GM13977 (cell line): ENCODE measurements around the gene GRIN3A.

Source experiments
- DNase-seq: peaks from one replicate; pipeline ENCODE4 v3.0.0; 2012; ENCODE audit warnings: low spot score
- in situ Hi-C: fragments of 300-500 bp; cut with MboI; formaldehyde crosslinking; loops from one replicate; pipeline ENCODE4 v1.12.0; 2022; ENCODE audit warnings: low sequenced_read_pairs, low pct_unique_long_range_greater_than_20kb, mixed read lengths, inconsistent platforms; ENCODE audit not compliant: unreplicated experiment
- TF ChIP-seq, protein P1 (sequence below): IDR thresholded peaks from 2 replicates; pipeline ENCODE4 v1.5.1; 2012; ENCODE audit warnings: mild to moderate bottlenecking, control low read depth; ENCODE audit not compliant: insufficient read depth; ENCODE audit errors: extremely low read depth, missing control alignments

The GRIN3A gene

DNA sequence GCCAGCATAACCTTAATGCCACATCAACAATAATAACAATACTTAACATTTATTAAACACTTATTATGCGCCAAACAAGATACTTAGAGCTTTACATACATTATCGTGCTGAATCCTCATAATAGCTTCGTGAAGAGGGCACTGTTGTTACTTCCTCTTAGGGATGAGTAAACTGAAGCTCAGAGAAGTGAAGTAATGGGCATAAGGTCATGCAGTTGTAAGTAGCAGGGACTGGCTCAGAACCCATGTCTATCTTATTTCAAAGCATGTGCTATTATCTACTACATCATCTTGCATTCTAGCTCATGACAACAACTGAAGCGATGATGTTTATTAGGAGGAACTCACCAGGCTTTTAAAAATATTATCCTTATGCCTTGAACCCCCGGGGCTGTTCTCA lies 108.8 kb downstream of the GRIN3A start:
- in situ Hi-C loops: no loop called here
- TF ChIP-seq, protein P1, sequence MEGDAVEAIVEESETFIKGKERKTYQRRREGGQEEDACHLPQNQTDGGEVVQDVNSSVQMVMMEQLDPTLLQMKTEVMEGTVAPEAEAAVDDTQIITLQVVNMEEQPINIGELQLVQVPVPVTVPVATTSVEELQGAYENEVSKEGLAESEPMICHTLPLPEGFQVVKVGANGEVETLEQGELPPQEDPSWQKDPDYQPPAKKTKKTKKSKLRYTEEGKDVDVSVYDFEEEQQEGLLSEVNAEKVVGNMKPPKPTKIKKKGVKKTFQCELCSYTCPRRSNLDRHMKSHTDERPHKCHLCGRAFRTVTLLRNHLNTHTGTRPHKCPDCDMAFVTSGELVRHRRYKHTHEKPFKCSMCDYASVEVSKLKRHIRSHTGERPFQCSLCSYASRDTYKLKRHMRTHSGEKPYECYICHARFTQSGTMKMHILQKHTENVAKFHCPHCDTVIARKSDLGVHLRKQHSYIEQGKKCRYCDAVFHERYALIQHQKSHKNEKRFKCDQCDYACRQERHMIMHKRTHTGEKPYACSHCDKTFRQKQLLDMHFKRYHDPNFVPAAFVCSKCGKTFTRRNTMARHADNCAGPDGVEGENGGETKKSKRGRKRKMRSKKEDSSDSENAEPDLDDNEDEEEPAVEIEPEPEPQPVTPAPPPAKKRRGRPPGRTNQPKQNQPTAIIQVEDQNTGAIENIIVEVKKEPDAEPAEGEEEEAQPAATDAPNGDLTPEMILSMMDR: no peak
- DNase-seq: no peak

DNA sequence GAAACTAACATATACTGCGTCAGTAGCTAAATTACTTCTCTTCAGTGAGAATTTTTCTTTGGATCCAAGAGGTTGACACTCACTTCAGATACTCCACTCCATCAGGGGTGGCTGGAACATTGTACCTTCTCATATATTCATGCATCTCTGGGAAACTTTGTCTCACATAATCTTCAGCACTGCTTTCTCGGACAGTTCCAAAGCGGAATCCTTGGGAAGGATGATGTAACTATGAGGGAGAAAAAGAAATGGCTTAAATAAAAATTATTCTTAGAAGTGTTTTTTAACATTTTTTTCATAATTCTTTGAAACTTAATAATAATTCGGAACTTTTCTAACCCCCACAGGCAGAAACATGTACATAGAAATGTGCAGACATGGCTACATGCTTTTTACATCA lies 110.3 kb downstream of the GRIN3A start:
- in situ Hi-C loops: no loop called here
- TF ChIP-seq, protein P1: no peak
- DNase-seq: no peak

DNA sequence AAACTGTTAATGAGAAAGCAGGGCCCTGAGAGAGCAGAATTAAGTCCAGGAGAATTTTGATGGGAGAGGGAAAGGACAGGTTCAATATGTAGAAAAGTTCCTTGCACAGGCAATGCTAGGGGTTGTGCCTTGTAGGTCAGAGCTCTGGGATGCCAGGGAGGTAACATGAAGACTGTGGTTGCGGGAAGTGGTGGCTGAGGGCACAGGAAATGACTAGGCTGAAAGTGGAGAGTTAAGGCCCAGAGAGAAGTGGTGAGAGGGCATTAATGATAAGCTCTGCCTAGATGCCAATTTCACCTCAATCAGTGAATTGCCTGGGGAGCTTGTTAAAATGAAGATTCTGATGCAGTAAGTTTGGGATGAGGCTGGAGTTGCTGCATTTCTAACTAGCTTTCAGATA lies 112.2 kb downstream of the GRIN3A start:
- DNase-seq: no peak
- TF ChIP-seq, protein P1: no peak
- in situ Hi-C loops: no loop called here

DNA sequence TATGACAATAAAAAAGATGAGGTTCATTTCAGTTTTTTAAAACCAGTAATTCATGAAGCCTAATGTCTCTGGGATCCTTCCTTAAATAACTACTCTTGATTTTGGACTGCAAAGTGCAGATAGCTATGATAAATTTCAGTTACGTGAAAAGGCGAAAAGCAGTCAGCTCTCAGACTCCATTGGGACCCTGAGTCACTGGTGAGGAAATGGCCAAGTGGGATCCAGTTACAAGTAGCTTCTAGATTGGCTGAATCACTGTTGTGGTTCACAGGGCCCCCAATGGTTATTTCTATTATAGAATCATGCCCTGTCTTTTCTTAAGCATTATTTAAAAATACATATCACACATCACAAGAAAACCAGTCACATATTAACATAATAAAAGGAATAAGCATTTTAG lies 112.6 kb downstream of the GRIN3A start:
- TF ChIP-seq, protein P1: no peak
- no peak for DNase-seq
- in situ Hi-C loops: no loop called here

DNA sequence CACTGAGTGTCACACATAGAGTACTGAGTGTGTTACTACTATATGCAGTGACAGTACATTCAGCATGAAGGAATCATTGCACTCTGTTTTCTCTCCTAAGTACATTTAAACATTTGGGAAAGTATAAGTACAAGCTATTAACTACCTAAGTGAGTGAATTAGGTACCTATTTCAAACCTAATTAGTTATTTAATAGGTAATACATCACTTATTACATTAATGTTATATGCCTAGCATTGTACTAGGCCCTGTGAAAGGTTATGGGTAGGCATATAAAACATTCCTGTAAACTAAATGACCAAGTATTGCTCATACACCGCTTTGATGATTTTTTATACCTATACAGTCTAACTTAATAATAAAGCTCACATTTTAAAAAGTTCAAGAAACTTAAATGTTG lies 118.0 kb downstream of the GRIN3A start:
- in situ Hi-C loops: no loop called here
- TF ChIP-seq, protein P1: no peak
- no peak for DNase-seq

DNA sequence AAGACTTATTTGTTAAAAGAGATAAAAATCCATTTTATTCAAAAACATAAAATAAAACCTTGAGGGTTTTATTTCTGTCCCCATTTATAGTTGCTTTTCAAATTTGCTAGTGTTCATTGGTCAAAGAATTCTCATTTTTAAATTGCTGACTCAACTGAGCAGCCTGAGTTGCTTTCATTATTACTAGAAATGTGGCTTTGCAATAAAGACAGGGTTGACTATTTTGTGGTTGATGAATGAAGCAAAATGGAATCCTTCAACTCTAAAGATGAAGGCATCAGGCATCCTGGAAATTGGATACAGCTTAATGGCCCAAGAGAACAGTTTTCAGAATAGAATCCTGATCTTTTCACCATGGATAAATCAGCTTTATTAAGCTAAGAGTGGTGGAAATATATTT lies 119.7 kb downstream of the GRIN3A start:
- DNase-seq: no peak
- in situ Hi-C loops: no loop called here
- TF ChIP-seq, protein P1: no peak

DNA sequence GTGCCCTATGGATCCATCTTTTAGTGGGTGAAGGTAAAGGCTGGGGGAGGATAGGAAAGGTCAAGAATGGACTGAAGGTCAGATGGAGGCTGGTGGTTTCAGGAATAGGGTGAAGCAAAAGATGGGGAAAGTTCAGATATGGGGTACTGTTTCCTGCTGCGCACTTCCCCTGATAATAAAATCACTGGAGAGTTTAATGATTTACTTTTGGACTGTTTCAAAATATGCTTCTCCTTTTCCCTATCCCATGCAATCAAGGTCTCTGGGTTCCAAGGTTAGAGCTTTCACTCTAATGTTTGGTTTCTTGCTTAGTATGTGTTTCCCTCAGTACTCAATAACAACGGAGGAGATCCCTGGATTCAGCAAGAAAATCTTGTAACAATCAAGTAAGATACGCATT lies 132.9 kb downstream of the GRIN3A start:
- TF ChIP-seq, protein P1: no peak
- no peak for DNase-seq
- in situ Hi-C loops: no loop called here
